Fibroblast of skin of abdomen (primary cell): ENCODE results near the gene DHH.

ENCODE experiments used
- DNase-seq: peaks from one replicate; pipeline ENCODE4 v3.0.0-alpha.2; 2013

Gene DHH

DNA sequence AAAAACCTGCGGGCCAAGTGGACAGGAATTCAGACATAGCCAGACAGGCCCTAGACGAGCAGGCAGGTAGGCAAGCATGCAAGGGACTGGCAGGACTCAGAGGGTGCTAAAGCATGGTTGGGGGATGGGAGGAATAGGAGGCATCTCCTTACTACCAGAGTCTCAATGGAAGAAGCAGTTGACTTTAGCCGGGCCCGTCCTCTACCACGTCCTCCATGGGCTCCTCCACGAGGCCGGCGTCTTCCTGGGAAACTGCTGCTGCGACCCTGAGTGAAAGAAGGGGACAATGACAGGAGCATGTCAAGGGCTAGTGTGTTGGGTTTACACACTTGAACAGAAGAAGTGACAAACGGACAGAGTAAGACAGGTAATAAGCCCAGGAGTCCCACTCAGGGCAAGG is 45.6 kb downstream of the DHH start:
- no peak for DNase-seq

DNA sequence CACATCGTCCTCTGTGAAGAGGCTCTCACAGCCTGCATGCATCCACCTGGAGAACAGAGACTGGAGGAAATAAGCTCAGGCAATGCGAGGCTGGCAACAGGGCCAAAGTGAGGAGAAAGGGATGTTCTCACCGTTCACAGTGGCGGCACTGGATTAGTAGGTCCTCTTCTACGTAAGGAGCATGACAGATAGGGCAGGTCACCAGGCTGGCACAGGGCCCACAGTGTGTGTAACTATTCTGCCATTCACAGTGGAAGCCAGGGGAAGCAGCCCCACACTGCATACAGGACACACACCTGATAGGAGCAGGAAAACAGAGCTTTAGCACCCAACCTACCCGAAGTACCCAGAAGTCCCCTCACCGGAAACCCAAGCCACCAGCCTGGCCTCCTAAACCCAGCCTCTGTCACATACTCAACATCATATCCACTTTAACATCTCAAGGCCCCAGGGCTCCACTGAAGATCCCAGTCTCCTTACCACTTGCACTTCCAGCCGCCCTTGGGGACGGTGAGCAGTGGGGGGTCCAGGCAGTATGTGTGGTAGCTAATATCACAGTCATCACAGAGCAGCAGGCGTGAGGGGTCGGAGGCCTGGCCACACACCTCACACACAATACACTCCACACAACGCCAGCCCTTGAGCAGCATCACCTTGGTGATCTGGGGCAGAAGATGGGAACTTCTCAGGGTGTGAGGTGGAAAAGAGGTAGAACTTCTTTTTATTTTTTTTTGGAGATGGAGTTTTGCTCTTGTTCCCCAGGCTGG is 48.3 kb downstream of the DHH start:
- DNase-seq, result no peak

DNA sequence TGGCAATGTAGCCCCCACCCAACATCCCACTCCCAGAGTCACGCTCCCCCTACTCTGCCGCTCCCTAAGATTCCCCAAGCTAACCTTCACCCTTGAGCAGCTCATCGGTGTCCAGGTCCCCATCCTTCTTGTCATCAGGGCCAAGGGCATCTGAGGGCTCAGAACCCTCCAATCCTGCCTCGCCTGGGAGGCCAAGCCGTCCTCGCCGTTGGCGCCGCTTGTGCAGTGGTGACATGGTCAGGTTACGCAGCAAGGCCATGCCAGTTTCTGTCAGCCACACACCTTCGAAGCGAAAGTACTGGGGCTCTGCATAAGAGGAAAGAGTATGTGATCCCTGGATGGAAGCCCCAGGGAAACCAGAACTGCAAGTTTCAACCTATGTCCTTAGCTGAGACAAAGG is 49.9 kb downstream of the DHH start:
- DNase-seq, result no peak

DNA sequence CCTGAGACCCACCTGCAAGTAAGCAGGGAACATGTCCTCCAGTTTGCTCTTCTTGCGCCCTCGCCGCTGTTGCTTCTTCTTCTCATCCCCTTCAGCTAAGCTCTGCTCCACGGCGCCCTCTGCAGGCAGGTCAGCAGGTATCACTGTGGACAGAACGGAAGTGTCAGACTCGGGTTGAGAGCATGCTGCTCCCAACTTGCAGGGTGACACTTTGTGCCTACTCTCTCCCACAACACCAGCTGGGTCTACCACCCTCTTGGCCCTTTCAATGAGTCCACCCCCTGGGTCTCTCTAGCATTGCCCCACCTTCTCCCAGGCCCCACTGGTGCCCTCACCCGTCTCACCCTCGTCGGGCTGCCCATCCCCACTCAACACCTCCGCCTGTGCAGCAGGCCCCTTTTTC is 50.7 kb downstream of the DHH start:
- DNase-seq, result peak; percentile 41

DNA sequence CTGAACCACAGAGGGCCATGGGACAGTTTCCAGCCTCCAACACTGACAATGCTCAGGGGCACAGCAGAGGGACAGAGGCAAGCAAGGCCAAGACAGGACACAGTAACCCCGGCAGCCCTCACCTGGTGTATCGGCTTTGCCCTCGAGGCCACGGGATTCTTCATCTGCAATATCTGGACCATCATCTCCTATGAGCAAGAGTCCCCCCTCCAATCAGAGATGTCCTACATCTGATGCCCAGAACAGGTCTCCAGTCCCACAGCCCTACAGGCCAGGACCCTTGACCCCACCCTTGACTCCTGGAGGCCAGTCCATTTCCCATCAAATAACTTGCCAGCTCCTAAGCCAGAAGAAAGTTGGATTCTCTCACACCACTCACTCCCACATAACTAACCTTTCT is 51.4 kb downstream of the DHH start:
- no peak for DNase-seq

DNA sequence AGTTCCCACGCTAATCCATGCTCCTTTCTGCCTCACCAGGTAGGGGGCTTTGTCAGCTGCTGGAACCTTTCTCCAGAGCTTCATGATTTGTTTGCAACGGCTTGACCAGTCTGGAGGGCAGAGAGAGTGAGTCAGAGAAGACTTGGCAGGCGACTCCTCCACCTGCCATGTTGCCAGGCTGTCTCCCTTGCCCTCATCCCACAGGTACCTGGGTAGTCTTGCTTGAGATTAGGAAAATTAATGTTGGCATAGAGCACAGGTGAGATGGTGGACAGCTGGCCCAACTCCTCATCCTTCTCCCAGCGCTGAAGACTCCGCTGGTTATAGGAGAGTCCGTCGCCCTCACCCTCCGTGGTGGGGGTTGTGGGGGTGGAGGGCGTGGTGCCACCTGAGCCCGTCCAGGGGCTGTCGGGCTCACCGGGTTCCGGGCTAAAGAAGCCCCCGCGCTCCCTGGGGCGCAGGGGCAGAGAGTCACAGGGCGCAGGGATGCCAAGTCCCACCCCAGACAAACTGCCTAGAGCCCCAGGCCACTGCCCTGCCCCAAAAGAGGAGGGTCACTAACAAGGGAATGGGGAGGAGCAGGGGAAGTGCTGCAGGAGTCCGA is 52.6 kb downstream of the DHH start:
- no peak for DNase-seq

GRCh38 chr12:49041036-49041880 is 53.3 kb downstream of the DHH start:
- DNase-seq, result no peak

- no peak for DNase-seq
Measured at GRCh38 chr12:49040364-49040855, 54.2 kb downstream of the DHH start.

- no peak for DNase-seq
Measured at GRCh38 chr12:49039421-49040363, 54.9 kb downstream of the DHH start.

DNA sequence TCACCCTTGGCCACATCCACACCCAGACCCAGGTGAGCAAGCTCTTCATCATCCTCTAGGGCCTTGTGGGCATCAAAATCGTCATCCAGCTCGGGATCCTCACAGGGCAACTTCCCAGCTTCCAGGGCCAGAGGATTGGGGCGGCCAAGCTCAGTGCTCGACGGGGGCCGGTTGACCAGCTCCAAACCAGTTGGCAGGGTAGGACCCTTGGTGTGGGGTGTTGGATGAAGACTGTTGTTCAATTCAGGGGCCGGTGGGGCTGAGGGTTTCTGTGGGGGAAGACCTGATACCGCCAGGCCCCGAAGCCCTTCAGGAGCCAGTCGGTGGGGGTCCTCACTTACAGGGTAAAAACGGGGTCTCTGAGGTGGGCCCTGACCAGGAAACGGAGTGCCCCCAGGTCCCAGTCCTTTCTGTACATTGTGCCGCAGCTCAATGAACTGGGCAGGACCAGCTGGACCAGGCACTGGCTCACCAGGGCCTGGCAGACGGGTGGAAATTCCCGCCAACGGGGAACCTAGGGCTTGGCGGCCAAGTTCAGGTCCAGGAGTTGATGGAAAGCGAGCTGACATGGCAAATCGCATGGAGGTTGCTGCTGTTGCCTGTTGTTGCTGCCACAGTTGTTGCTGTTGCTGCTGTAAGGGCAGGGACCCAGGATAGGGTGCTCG is 56.2 kb downstream of the DHH start:
- no peak for DNase-seq

- DNase-seq, result no peak
Measured at GRCh38 chr12:49037947-49038237, 56.7 kb downstream of the DHH start.

- no peak for DNase-seq
Measured at GRCh38 chr12:49037111-49037946, 57.3 kb downstream of the DHH start.
